ENCODE measurements around the gene KLHL29. TPM values are rescaled to one million over a fixed set of nuclear protein-coding genes. Genes with fewer than 3 reads are reported as not detected.

Gene KLHL29
- total and polyA plus RNA-seq, 8 donors: 1.8 to 10.5 (median 2.8) TPM

DNA sequence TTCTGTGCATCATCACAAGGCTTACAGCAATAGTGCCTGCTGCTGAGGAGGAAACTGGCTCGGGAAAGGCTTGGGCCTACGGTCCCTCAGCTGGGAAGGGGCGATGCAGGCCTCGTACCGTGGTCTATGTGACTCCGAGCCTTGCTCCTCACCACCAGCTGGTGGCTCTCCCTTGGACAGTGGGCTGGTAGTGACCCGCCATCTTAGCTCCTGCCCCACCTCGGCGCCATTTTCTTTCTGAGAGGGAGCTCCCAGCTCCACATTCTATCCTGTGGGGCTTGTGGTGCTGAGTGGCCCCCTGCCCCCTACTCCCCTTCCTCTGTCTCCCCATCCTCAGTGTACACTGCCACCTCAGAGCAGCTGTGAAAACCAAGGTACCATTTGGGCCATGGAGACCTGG is 255.7 kb downstream of the KLHL29 start:
- H3K36me3 ChIP-seq: peaks cover 0 to 12% of the 10 kb centered on the region in 2 donors
- peaks cover 0 to 9% of the 10 kb centered on the region in 2 donors for H3K9me3 ChIP-seq
- TF ChIP-seq, protein P1, sequence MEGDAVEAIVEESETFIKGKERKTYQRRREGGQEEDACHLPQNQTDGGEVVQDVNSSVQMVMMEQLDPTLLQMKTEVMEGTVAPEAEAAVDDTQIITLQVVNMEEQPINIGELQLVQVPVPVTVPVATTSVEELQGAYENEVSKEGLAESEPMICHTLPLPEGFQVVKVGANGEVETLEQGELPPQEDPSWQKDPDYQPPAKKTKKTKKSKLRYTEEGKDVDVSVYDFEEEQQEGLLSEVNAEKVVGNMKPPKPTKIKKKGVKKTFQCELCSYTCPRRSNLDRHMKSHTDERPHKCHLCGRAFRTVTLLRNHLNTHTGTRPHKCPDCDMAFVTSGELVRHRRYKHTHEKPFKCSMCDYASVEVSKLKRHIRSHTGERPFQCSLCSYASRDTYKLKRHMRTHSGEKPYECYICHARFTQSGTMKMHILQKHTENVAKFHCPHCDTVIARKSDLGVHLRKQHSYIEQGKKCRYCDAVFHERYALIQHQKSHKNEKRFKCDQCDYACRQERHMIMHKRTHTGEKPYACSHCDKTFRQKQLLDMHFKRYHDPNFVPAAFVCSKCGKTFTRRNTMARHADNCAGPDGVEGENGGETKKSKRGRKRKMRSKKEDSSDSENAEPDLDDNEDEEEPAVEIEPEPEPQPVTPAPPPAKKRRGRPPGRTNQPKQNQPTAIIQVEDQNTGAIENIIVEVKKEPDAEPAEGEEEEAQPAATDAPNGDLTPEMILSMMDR (IDR thresholded peaks at IDR 0.05): no peak
- no peak for ATAC-seq
- no peak for DNase-seq
- no peak overlapping the region for H3K4me3 ChIP-seq
- intact Hi-C loops (cut with DNase I): no loop called here
- no peak overlapping the region for H3K27ac ChIP-seq
- H3K4me1 ChIP-seq: no peaks in the 10 kb centered on the region
- H3K27me3 ChIP-seq: no peaks in the 10 kb centered on the region

DNA sequence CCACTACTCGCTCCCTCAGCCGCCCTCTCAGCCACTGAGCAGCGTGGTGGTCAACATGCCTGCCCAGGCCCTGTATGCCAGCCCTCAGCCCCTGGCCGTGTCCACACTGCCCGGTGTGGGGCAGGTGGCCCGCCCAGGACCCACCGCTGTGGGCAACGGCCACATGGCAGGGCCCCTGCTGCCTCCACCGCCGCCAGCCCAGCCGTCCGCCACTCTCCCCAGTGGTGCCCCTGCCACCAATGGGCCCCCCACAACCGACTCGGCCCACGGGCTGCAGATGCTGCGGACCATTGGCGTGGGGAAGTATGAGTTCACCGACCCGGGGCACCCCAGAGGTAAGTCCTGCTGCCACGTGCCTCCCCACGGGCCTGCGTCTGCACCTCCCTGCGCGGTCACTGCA is 257.5 kb downstream of the KLHL29 start:
- intact Hi-C loops (cut with DNase I): no loop called here
- H3K36me3 ChIP-seq: peaks cover 0 to 12% of the 10 kb centered on the region in 2 donors
- DNase-seq (no peak), ATAC-seq (no peak)
- H3K4me3 ChIP-seq: no peak overlapping the region
- peaks cover 0 to 9% of the 10 kb centered on the region in 2 donors for H3K9me3 ChIP-seq
- no peaks in the 10 kb centered on the region for H3K4me1 ChIP-seq
- TF ChIP-seq, protein P1 (IDR thresholded peaks at IDR 0.05): no peak
- H3K27me3 ChIP-seq: no peaks in the 10 kb centered on the region
- H3K27ac ChIP-seq: no peak overlapping the region

DNA sequence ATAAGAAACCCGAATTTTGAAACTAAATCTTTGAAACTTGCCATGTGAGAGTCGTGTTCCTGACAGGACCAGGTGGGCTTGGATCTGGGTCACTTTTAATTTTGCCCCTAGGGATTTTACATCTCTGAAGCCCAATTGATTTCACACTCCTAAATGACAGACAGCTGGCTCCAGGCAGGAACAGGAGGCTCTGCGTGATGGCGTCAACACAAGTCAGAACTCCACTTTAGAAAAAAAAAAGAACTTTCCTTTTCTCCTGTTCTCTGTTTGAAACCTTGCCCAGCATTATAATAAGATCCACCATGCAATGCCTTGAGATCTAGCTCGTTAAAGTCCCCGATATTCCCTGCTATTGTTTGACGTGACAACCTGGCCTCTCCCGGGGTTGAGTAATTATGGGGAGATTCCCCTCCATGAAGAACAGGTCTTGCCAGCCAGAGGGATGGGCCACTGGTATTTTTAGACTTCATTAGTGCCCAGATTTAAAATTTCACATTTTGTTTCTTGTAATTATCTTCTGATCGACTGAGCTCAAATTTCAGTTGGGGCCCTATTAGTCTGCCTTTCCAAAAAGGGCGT is 260.3 kb downstream of the KLHL29 start:
- DNase-seq: no peak
- Histone ChIP-seq H3K9me3 (peaks cover 0 to 9% of the 10 kb centered on the region in 2 donors), H3K27me3 (no peaks in the 10 kb centered on the region), H3K27ac (no peak overlapping the region), H3K4me1 (no peaks in the 10 kb centered on the region), H3K4me3 (no peak overlapping the region), H3K36me3 (peaks cover 0 to 12% of the 10 kb centered on the region in 2 donors)
- TF ChIP-seq, protein P1 (IDR thresholded peaks at IDR 0.05): no peak
- intact Hi-C loops (cut with DNase I): no loop called here
- no peak for ATAC-seq

DNA sequence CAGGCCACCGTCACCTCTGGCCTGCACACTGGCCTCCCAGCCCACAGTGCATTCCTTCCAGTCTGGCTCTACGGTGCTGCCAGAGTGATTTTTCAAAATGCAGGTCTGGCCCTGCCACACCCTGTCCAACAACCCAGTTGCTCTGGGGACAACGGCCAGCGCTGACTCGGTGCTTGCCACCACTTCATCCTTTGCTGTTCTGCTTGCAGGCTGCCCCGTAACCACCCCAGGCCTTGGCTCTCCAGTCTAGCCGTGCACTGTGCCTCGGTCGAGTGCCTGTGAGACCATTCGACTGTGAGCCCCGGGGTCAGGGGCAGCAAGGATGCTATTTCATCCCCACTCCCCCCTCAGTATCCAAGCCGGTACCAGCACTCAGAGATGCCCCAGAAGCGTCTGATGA is 262.6 kb downstream of the KLHL29 start:
- TF ChIP-seq, protein P1 (IDR thresholded peaks at IDR 0.05): no peak
- Histone ChIP-seq H3K36me3 (peaks cover 0 to 7% of the 10 kb centered on the region in 2 donors), H3K4me3 (no peak overlapping the region), H3K27me3 (no peaks in the 10 kb centered on the region), H3K9me3 (peaks cover 0 to 8% of the 10 kb centered on the region in 2 donors), H3K27ac (no peak overlapping the region), H3K4me1 (no peaks in the 10 kb centered on the region)
- DNase-seq (peak in 1 of 4 donors; percentile 72), ATAC-seq (no peak)
- intact Hi-C loops (cut with DNase I): no loop called here

DNA sequence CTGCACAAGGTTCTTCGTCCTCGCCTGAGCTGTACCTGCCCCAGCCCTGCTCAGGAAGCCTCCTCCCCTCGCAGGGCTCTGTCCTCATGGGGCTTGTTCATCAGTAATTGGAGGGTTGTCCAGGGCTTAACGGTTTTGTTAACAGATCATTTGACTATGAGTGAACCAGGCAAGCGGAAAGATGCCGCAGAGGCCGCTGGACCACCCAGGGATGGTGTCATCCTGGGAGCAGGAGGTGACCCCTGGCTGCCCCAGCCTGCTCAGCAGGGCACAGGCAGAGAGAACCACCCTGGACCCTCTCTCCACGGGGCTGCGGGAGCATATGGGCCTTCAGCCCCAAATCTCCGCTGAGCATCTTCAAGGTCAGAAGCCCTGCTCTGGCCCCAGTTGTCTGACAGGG is 264.3 kb downstream of the KLHL29 start:
- Histone ChIP-seq H3K27ac (no peak overlapping the region), H3K9me3 (no peaks in the 10 kb centered on the region), H3K4me1 (no peaks in the 10 kb centered on the region), H3K27me3 (no peaks in the 10 kb centered on the region), H3K4me3 (no peak overlapping the region), H3K36me3 (no peaks in the 10 kb centered on the region)
- ATAC-seq (no peak), DNase-seq (peak in 1 of 4 donors; percentile 47)
- TF ChIP-seq, protein P1 (IDR thresholded peaks at IDR 0.05): no peak
- intact Hi-C loops (cut with DNase I): no loop called here
